Neural progenitor cell (in vitro differentiated cells): ENCODE data around the gene ATF6.

Source experiments
- CTCF ChIP-seq: fragments of 200-600 bp; sonication (generic); IDR thresholded peaks from 2 replicates; pipeline ENCODE4 v1.5.1; 2017; ENCODE audit warnings: antibody characterized with exemption, mild to moderate bottlenecking
- EZH2 ChIP-seq: fragments of 200-600 bp; sonication (generic); IDR thresholded peaks from 2 replicates; pipeline ENCODE4 v1.6.1; 2017; ENCODE audit warnings: antibody characterized with exemption, mild to moderate bottlenecking, moderate library complexity

GRCh38 chr1:161778522-161778921 is 12.4 kb downstream of the ATF6 start:
- TF ChIP-seq CTCF (no peak), EZH2 (no peak)
